GM21367 (cell line): ENCODE measurements around the gene BLVRB.

Experiments
- ATAC-seq: cut with Tn5 transposase; IDR thresholded peaks from one replicate; pipeline ENCODE4 v1.9.1; 2021; ENCODE audit not compliant: unreplicated experiment

The BLVRB gene

GRCh38 chr19:40424637-40425449 lies 40.7 kb downstream of the BLVRB start:
- no peak for ATAC-seq

DNA sequence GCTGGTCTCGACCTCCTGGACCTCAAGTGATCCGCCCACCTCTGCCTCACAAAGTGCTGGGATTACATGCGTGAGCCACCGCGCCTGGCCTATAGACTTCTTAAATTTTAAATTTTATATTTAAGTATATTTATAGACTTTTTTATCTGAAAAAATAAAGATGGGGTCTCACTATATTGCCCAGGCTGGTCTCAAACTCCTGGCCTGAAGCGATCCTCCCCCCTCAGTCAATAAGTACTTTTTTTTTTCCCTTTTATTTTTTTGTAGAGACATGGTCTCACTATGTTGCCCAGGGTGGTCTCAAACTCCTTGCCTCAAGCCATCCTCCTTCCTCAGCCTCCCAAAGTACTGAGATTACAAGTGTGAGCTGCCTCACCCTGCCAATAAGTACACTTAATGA lies 41.6 kb downstream of the BLVRB start:
- ATAC-seq: no peak

GRCh38 chr19:40422748-40423566 lies 42.6 kb downstream of the BLVRB start:
- ATAC-seq: no peak

- no peak for ATAC-seq
These were observed 43.4 kb downstream of the BLVRB start for GRCh38 chr19:40421993-40422747.

- no peak for ATAC-seq
These were observed 44.5 kb downstream of the BLVRB start for GRCh38 chr19:40420766-40421765.

GRCh38 chr19:40420451-40420765 lies 45.1 kb downstream of the BLVRB start:
- no peak for ATAC-seq

GRCh38 chr19:40419780-40420179 lies 45.8 kb downstream of the BLVRB start:
- no peak for ATAC-seq

- ATAC-seq: no peak
These were observed 46.4 kb downstream of the BLVRB start for GRCh38 chr19:40419066-40419612.

GRCh38 chr19:40418040-40418439 lies 47.5 kb downstream of the BLVRB start:
- ATAC-seq: no peak

- no peak for ATAC-seq
These were observed 47.9 kb downstream of the BLVRB start for GRCh38 chr19:40417643-40417981.

- no peak for ATAC-seq
These were observed 48.5 kb downstream of the BLVRB start for GRCh38 chr19:40416918-40417642.

DNA sequence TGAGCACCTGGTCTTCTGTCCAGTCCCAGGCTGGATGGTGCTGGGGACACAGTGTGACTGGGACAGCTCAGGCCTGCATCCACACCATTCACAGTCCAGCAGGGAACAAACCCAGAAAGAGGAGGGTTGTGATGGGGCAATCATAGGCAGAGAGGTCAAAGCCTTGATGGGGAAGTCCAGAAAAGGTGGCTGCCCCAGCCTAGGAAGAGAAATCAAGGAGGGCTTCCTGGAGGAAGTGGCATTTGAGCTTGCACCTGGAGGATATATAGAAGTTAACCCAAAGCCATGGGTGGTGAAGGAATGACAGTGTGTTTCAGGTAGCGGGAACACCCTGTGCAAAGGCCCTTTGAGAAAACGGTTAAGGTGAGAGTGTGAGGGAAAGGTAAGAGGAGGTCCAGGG lies 49.8 kb downstream of the BLVRB start:
- no peak for ATAC-seq

GRCh38 chr19:40414542-40415535 lies 50.7 kb downstream of the BLVRB start:
- ATAC-seq: no peak

GRCh38 chr19:40413291-40413845 lies 52.2 kb downstream of the BLVRB start, which contains the start of gene PRX:
TSS of gene PRX (minus strand) at chr19:40413378. CDS start at chr19:40407932, 5,446 bp downstream.
- no peak for ATAC-seq

DNA sequence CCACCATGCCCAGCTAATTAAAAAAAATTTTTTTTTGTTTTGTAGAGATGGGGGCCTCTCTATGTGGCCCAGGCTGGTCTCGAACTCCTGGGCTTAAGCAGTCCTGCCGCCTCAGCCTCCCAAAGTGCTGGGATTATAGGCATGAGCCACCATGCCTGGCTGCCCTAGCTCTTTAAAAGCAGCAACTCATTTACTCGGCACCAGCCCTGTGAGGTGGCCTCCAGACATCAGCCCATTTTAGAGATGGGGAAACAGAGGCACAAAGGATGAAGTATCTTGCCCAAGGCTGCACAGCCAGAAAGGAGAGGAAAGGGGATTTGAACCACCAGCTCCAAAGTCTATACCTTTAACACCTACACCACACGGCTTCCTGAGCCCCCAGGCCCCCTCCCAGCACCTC lies 52.7 kb downstream of the BLVRB start:
- ATAC-seq: no peak

- ATAC-seq: no peak
These were observed 53.5 kb downstream of the BLVRB start for GRCh38 chr19:40411958-40412499.

DNA sequence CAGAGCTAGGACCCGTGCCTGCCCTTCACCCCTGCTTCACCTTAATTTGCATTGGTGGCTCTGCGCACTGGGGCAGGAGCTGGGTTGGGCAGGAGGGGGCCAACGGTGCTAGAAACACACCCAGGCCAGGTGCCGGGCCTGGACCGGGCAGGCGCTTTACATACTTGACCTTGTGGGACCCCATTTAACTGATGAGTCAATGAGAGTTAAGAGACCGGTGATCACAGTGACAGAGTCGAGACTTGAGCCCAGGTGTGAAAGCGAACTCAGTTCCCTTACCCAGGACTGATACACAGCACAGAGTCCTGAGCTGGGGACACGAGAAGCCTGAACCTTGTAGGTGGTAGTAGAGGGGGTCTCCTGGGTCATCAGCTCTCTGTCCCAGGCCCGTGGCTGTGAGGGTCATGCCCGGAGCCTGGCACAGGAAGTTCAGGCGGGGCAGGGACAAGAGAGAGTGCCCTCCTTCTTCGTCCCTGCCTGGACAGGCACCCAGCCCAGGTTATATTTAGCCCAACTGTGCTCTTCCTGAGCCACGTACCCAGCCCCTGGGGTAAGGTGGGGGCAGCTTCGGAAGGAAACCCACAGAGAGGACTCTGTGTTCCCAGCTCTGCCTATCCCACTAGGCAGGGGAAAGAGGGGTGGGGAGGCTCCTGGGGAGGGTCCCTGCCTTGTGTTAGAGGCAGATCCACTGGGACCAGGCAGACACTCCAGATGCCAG lies 54.3 kb downstream of the BLVRB start:
- no peak for ATAC-seq
